Endothelial cell of umbilical vein (primary cell): ENCODE measurements around the gene NHLH2. TPM values are rescaled to one million over a fixed set of nuclear protein-coding genes. Genes with fewer than 3 reads are reported as not detected.

Source experiments
- BruUV-seq: library from RNA; stranded (reverse); fragments of 400-500 nt; replicated peaks from 2 replicates; lab custom pipeline; 2021; lab: Mats Ljungman, UMichigan
- CTCF ChIA-PET: fragments of 300-600, 350-600 bp; sonication (Branson Sonifier 250); formaldehyde crosslinking; loops from one replicate; lab custom pipeline; 2021; ENCODE audit warnings: antibody characterized with exemption, inconsistent platforms; lab: Charles Lee
- POLR2A ChIA-PET: fragments of 300-600, 350-600 bp; sonication (Branson Sonifier 250); formaldehyde crosslinking; loops from one replicate; lab custom pipeline; 2021; ENCODE audit warnings: antibody characterized with exemption, inconsistent platforms; lab: Charles Lee
- DNase-seq: peaks from one replicate; pipeline ENCODE4 v3.0.0-alpha.2; 2011; ENCODE audit warnings: low read depth, low spot score
- FAIRE-seq: peaks from 2 replicates; lab custom pipeline; 2011; peaks lifted over from hg19 to GRCh38; lab: Jason Lieb, UNC
- H2AFZ ChIP-seq: 2 replicates; pipeline ENCODE4 v1.6.0; 2012; ENCODE audit warnings: low read depth, low read length, control low read depth, inconsistent platforms
- H3K27ac ChIP-seq: 2 replicates; pipeline ENCODE4 v1.5.1; 2011; ENCODE audit warnings: low read depth, mild to moderate bottlenecking, control low read depth, low read length, moderate library complexity; ENCODE audit not compliant: insufficient read depth
- H3K27me3 ChIP-seq, 2 experiments: 2 replicates each; pipeline versions ENCODE4 v1.6.0 to v1.6.1; 2011; ENCODE audit warnings: low read length in 2 of 2, mixed read lengths in 1 of 2; ENCODE audit not compliant: control insufficient read depth in 2 of 2, insufficient read depth in 2 of 2
- H3K36me3 ChIP-seq, 2 experiments: 2 replicates in 1 of 2; 3 replicates in 1 of 2; pipeline ENCODE4 v1.5.1; 2011; ENCODE audit warnings: low read length in 2 of 2, mild to moderate bottlenecking in 1 of 2, moderate library complexity in 1 of 2; ENCODE audit not compliant: control insufficient read depth in 2 of 2, insufficient read depth in 2 of 2; ENCODE audit errors: extremely low read depth in 1 of 2
- H3K4me1 ChIP-seq: 3 replicates; pipeline ENCODE4 v1.5.1; 2011; ENCODE audit warnings: mild to moderate bottlenecking, low read length; ENCODE audit not compliant: control insufficient read depth, insufficient read depth; ENCODE audit errors: extremely low read depth
- H3K4me2 ChIP-seq: 2 replicates; pipeline ENCODE4 v1.6.1; 2011; ENCODE audit warnings: low read length, control low read depth, mixed read lengths; ENCODE audit not compliant: insufficient read depth
- H3K4me3 ChIP-seq, 3 experiments: fragments of 200-600 bp in 1 of 3; sonication (generic), shearing (Covaris generic) in 1 of 3; replicated peaks in 1 of 3; 2 replicates each; pipeline ENCODE4 v1.5.1; 2011 to 2016; ENCODE audit warnings: control low read depth in 3 of 3, low read length in 3 of 3, mild to moderate bottlenecking in 2 of 3, inconsistent platforms in 1 of 3, low read depth in 1 of 3, moderate library complexity in 1 of 3; ENCODE audit not compliant: insufficient read depth in 1 of 3
- H3K79me2 ChIP-seq: 2 replicates; pipeline ENCODE4 v1.6.0; 2012; ENCODE audit warnings: low read length, inconsistent platforms; ENCODE audit not compliant: control insufficient read depth, insufficient read depth
- H3K9ac ChIP-seq: replicated peaks from 2 replicates; pipeline ENCODE3; 2011; ENCODE audit warnings: low read length, control low read depth; ENCODE audit not compliant: insufficient read depth; ENCODE audit errors: extremely low read depth
- H3K9me1 ChIP-seq: replicated peaks from 3 replicates; pipeline ENCODE4 v1.6.0; 2011; ENCODE audit warnings: mild to moderate bottlenecking, low read length; ENCODE audit not compliant: control insufficient read depth, insufficient read depth; ENCODE audit errors: extremely low read depth
- H3K9me3 ChIP-seq: replicated peaks from 2 replicates; pipeline ENCODE4 v1.5.1; 2012; ENCODE audit warnings: low read length, inconsistent platforms; ENCODE audit not compliant: control insufficient read depth, insufficient read depth
- H4K20me1 ChIP-seq: replicated peaks from 2 replicates; pipeline ENCODE3; 2011; ENCODE audit warnings: mild to moderate bottlenecking, low read length; ENCODE audit not compliant: control insufficient read depth, insufficient read depth; ENCODE audit errors: extremely low read depth
- EZH2 ChIP-seq: IDR thresholded peaks from 2 replicates; pipeline ENCODE4 v1.6.1; 2012; ENCODE audit warnings: borderline replicate concordance, low read depth, mild to moderate bottlenecking, moderate library complexity, low read length, inconsistent platforms; ENCODE audit not compliant: severe bottlenecking
- FOS ChIP-seq: IDR thresholded peaks from 2 replicates; pipeline ENCODE4 v1.6.1; 2011; ENCODE audit warnings: mild to moderate bottlenecking, low read length, moderate library complexity, borderline replicate concordance; ENCODE audit not compliant: insufficient read depth
- GATA2 ChIP-seq: IDR thresholded peaks from 2 replicates; pipeline ENCODE4 v1.7.0; 2011; ENCODE audit warnings: low read depth, mild to moderate bottlenecking, moderate library complexity, mixed read lengths, low read length; ENCODE audit not compliant: insufficient read length, insufficient read depth
- JUN ChIP-seq: IDR thresholded peaks from 2 replicates; pipeline ENCODE4 v1.6.1; 2011; ENCODE audit warnings: borderline replicate concordance, low read depth; ENCODE audit not compliant: insufficient read length, insufficient read depth
- MYC ChIP-seq: IDR thresholded peaks from one replicate; pipeline ENCODE4 v1.6.1; 2011; ENCODE audit warnings: mild to moderate bottlenecking, low read depth, low read length
- POLR2A ChIP-seq: IDR thresholded peaks from 2 replicates; pipeline ENCODE4 v1.6.1; 2012; ENCODE audit warnings: low read depth, mild to moderate bottlenecking, control low read depth, low read length
- POLR2AphosphoS5 ChIP-seq: IDR thresholded peaks from 2 replicates; pipeline ENCODE4 v1.6.1; 2012; ENCODE audit warnings: low read depth, mild to moderate bottlenecking, control low read depth, low read length, moderate library complexity; ENCODE audit not compliant: insufficient read depth
- dilution Hi-C: fragments of 300-500 bp; cut with MboI; formaldehyde crosslinking; loops from one replicate; pipeline ENCODE4 v1.15.0; 2019; ENCODE audit warnings: low sequenced_read_pairs; ENCODE audit not compliant: extremely low pct_ligation_motif_present
- intact Hi-C: fragments of 100-400 bp; cut with micrococcal nuclease; formaldehyde crosslinking; loops from one replicate; pipeline ENCODE4 v1.10.0; 2022
- polyA plus RNA-seq, 4 experiments: library from polyadenylated mRNA; depleted of rRNA in 3 of 4; stranded (reverse) in 3 of 4; unstranded in 1 of 4; fragments of >200 nt; gene quantifications; 2 replicates each; pipeline versions ENCODE4 v1.2.1 to v1.2.3, GENCODE V29; 2011 to 2012; ENCODE audit warnings: missing spikeins in 1 of 4
- total RNA-seq: library from RNA; stranded (reverse); gene quantifications from 2 replicates; pipeline ENCODE4 v1.2.3, GENCODE V29; 2021
- TF ChIP-seq, protein P1 (sequence below), 2 donors: IDR thresholded peaks; 1 replicate in 1 of 2; 2 replicates in 1 of 2; pipeline ENCODE4 v1.5.1; 2011; ENCODE audit warnings: low read length in 2 of 2, mild to moderate bottlenecking in 2 of 2, moderate library complexity in 2 of 2, control low read depth in 1 of 2, inconsistent platforms in 1 of 2, low read depth in 1 of 2; ENCODE audit not compliant: insufficient read depth in 1 of 2; ENCODE audit errors: extremely low read depth in 1 of 2
- TF ChIP-seq, protein P2 (sequence below): IDR thresholded peaks from 2 replicates; pipeline ENCODE4 v1.6.1; 2011; ENCODE audit not compliant: insufficient read depth, insufficient read length

Gene NHLH2
- total and polyA plus RNA-seq, 2 donors (not counting 3 experiments of a cell fraction or from before 2014, with no cell fraction given), result not detected

- ChIA-PET POLR2A (no interaction called here), CTCF (interaction anchor here (0.8 to 1.5 kb wide), 3 partner anchors 10 to 207 kb away, joined by 3 to 4 read pairs (median 3); no protein-coding TSS in a partner anchor)
- intact Hi-C loops (no loop called here), dilution Hi-C loops (no loop called here)
- no peak for TF ChIP-seq MYC
- no peak for TF ChIP-seq POLR2A
- no peak for TF ChIP-seq POLR2AphosphoS5
- TF ChIP-seq, protein P1, sequence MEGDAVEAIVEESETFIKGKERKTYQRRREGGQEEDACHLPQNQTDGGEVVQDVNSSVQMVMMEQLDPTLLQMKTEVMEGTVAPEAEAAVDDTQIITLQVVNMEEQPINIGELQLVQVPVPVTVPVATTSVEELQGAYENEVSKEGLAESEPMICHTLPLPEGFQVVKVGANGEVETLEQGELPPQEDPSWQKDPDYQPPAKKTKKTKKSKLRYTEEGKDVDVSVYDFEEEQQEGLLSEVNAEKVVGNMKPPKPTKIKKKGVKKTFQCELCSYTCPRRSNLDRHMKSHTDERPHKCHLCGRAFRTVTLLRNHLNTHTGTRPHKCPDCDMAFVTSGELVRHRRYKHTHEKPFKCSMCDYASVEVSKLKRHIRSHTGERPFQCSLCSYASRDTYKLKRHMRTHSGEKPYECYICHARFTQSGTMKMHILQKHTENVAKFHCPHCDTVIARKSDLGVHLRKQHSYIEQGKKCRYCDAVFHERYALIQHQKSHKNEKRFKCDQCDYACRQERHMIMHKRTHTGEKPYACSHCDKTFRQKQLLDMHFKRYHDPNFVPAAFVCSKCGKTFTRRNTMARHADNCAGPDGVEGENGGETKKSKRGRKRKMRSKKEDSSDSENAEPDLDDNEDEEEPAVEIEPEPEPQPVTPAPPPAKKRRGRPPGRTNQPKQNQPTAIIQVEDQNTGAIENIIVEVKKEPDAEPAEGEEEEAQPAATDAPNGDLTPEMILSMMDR (IDR thresholded peaks at IDR 0.05; ENCODE audit: extremely low read depth in 1 of 2, insufficient read depth in 1 of 2, low read depth in 1 of 2, low read length in 2 of 2), result no peak
- no peak for TF ChIP-seq GATA2
- TF ChIP-seq FOS, result no peak
- TF ChIP-seq EZH2, result no peak
- TF ChIP-seq, protein P2, sequence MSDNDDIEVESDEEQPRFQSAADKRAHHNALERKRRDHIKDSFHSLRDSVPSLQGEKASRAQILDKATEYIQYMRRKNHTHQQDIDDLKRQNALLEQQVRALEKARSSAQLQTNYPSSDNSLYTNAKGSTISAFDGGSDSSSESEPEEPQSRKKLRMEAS, result no peak
- TF ChIP-seq JUN, result no peak
- Histone ChIP-seq H3K27ac (no peak overlapping the region), H3K27me3 (no peaks in the 10 kb centered on the region), H3K79me2 (no peaks in the 10 kb centered on the region), H3K9me1 (no peaks in the 10 kb centered on the region), H3K9me3 (no peaks in the 10 kb centered on the region), H2AFZ (no peak overlapping the region), H3K4me2 (no peak overlapping the region), H3K4me3 (no peak overlapping the region), H3K36me3 (no peaks in the 10 kb centered on the region), H3K9ac (no peak overlapping the region), H3K4me1 (peaks cover 14% of the 10 kb centered on the region), H4K20me1 (no peaks in the 10 kb centered on the region)
- FAIRE-seq, result no peak
- no peak for DNase-seq
- no TSS peak for BruUV-seq
Observed at GRCh38 chr1:115813727-115814126, 27.2 kb downstream of the NHLH2 start.
